Measurements from ENCODE around the gene CCDC121.
"Not testable (repeated sequence)": the region's sequence is repeated elsewhere in the genome, so short reads cannot be mapped to it uniquely, and the experiment has no call there.

The CCDC121 gene

DNA sequence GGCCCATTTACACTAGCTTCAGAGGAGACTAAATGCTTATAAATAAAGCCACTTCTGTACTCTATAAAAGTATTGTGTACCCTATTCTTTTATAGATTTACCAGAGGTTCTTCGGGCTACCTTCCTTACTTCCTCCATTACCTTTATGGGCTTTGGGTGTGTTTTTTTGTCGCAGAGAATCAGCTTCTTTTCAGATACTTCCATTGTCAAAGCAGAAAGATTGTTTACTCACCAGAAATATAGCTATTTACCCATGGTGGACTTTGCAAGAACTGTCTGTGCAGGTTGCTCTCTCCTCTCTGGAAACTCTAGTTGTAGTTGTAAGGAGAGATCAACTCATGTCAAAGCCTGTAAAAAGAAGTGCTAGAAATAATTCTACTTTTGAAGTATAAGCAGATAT, 14.8 kb downstream of the CCDC121 start:
- no peaks in the 10 kb centered on the region for H3K9me3 ChIP-seq (ENCODE audit: insufficient read depth, low read length)
- no peaks in the 10 kb centered on the region; the same call in 1 of the 2 replicates for H3K79me2 ChIP-seq (ENCODE audit: insufficient read depth, low read length)
- no peaks in the 10 kb centered on the region for H3K27me3 ChIP-seq (ENCODE audit: low read length)
- no peak overlapping the region for H3K27ac ChIP-seq (ENCODE audit: low read depth, low read length)
- no peak overlapping the region for H3K4me3 ChIP-seq (ENCODE audit: insufficient read depth, low read length, poor library complexity, severe bottlenecking)
- no peaks in the 10 kb centered on the region for H4K20me1 ChIP-seq (ENCODE audit: low read depth, low read length)
- H3K4me2 ChIP-seq (ENCODE audit: low read depth, low read length, poor library complexity, severe bottlenecking), result no peak overlapping the region
- peaks cover 40% of the 10 kb centered on the region for H3K36me3 ChIP-seq (ENCODE audit: low read length)
- H3K9ac ChIP-seq (ENCODE audit: low read length), result no peak overlapping the region
- TF ChIP-seq, protein P1, sequence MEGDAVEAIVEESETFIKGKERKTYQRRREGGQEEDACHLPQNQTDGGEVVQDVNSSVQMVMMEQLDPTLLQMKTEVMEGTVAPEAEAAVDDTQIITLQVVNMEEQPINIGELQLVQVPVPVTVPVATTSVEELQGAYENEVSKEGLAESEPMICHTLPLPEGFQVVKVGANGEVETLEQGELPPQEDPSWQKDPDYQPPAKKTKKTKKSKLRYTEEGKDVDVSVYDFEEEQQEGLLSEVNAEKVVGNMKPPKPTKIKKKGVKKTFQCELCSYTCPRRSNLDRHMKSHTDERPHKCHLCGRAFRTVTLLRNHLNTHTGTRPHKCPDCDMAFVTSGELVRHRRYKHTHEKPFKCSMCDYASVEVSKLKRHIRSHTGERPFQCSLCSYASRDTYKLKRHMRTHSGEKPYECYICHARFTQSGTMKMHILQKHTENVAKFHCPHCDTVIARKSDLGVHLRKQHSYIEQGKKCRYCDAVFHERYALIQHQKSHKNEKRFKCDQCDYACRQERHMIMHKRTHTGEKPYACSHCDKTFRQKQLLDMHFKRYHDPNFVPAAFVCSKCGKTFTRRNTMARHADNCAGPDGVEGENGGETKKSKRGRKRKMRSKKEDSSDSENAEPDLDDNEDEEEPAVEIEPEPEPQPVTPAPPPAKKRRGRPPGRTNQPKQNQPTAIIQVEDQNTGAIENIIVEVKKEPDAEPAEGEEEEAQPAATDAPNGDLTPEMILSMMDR (IDR thresholded peaks at IDR 0.05; ENCODE audit: insufficient read depth, low read length, poor library complexity, severe bottlenecking), result no peak
- no peak for TF ChIP-seq EZH2phosphoT487 (conservative IDR thresholded peaks at IDR 0.05; ENCODE audit: low read length)
- no peaks in the 10 kb centered on the region for H3K9me2 ChIP-seq (replicated peaks; ENCODE audit: insufficient read depth, low read length)
- H2AFZ ChIP-seq (ENCODE audit: low read depth, low read length, severe bottlenecking), result no peak overlapping the region
- H3F3A ChIP-seq (ENCODE audit: insufficient read depth), result 0 out of 2 replicates have a peak, but pooled peaks cover 4% of the 10 kb centered on the region

GRCh38 chr2:27606611-27607010, 22.2 kb downstream of the CCDC121 start:
- H3K36me3 ChIP-seq (ENCODE audit: low read length), result peaks cover 11% of the 10 kb centered on the region; the same call in 1 of the 2 replicates
- no peaks in the 10 kb centered on the region for H3K9me2 ChIP-seq (replicated peaks; ENCODE audit: insufficient read depth, low read length)
- no peaks in the 10 kb centered on the region for H3K27me3 ChIP-seq (ENCODE audit: low read length)
- TF ChIP-seq EZH2phosphoT487 (conservative IDR thresholded peaks at IDR 0.05; ENCODE audit: low read length), result no peak
- TF ChIP-seq, protein P1 (IDR thresholded peaks at IDR 0.05; ENCODE audit: insufficient read depth, low read length, poor library complexity, severe bottlenecking), result no peak
- no peak overlapping the region for H3K9ac ChIP-seq (ENCODE audit: low read length)
- no peak overlapping the region for H2AFZ ChIP-seq (ENCODE audit: low read depth, low read length, severe bottlenecking)
- H3K79me2 ChIP-seq (ENCODE audit: insufficient read depth, low read length), result peaks cover 5% of the 10 kb centered on the region; the same call in 1 of the 2 replicates
- no peaks in the 10 kb centered on the region for H3K9me3 ChIP-seq (ENCODE audit: insufficient read depth, low read length)
- H3F3A ChIP-seq (ENCODE audit: insufficient read depth), result no peaks in the 10 kb centered on the region
- H3K4me3 ChIP-seq (ENCODE audit: insufficient read depth, low read length, poor library complexity, severe bottlenecking), result no peak overlapping the region
- no peak overlapping the region for H3K27ac ChIP-seq (ENCODE audit: low read depth, low read length)
- no peaks in the 10 kb centered on the region for H4K20me1 ChIP-seq (ENCODE audit: low read depth, low read length)
- no peak overlapping the region for H3K4me2 ChIP-seq (ENCODE audit: low read depth, low read length, poor library complexity, severe bottlenecking)

- Histone ChIP-seq H3K9me2 (replicated peaks; ENCODE audit: insufficient read depth, low read length) (no peaks in the 10 kb centered on the region), H3K27me3 (ENCODE audit: low read length) (no peaks in the 10 kb centered on the region), H3K4me3 (ENCODE audit: insufficient read depth, low read length, poor library complexity, severe bottlenecking) (no peak overlapping the region), H3K36me3 (ENCODE audit: low read length) (peaks cover 3% of the 10 kb centered on the region; the same call in 1 of the 2 replicates), H3K27ac (ENCODE audit: low read depth, low read length) (no peak overlapping the region), H2AFZ (ENCODE audit: low read depth, low read length, severe bottlenecking) (no peak overlapping the region), H3K4me2 (ENCODE audit: low read depth, low read length, poor library complexity, severe bottlenecking) (no peak overlapping the region), H3F3A (ENCODE audit: insufficient read depth) (no peaks in the 10 kb centered on the region), H3K9ac (ENCODE audit: low read length) (no peak overlapping the region), H3K79me2 (ENCODE audit: insufficient read depth, low read length) (peaks cover 70% of the 10 kb centered on the region), H3K9me3 (ENCODE audit: insufficient read depth, low read length) (peaks cover 6% of the 10 kb centered on the region; the same call in 1 of the 2 replicates), H4K20me1 (ENCODE audit: low read depth, low read length) (no peaks in the 10 kb centered on the region)
- TF ChIP-seq, protein P1 (IDR thresholded peaks at IDR 0.05; ENCODE audit: insufficient read depth, low read length, poor library complexity, severe bottlenecking), result no peak
- no peak for TF ChIP-seq EZH2phosphoT487 (conservative IDR thresholded peaks at IDR 0.05; ENCODE audit: low read length)
Measured at GRCh38 chr2:27596627-27597026, 32.2 kb downstream of the CCDC121 start.

DNA sequence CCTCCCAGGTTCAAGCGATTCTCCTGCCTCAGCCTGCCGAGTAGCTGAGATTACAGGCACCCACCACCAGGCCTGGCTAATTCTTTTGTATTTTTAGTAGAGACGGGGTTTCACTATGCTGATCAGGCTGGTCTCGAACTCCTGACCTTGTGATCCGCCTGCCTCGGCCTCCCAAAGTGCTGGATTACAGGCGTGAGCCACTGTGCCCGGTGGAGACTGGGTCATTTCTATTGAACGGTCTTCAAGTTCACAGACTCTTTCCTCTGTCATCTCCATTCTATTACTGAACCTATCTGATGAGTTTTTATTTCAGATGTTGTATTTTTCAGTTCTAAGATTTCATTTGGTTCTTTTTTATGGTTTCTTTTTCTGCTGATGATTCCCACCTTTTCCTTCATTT, 33.4 kb downstream of the CCDC121 start:
- not testable (repeated sequence) for H4K20me1 ChIP-seq (ENCODE audit: low read depth, low read length); H3K9me2 ChIP-seq (replicated peaks; ENCODE audit: insufficient read depth, low read length); H3K4me2 ChIP-seq (ENCODE audit: low read depth, low read length, poor library complexity, severe bottlenecking); H3K4me3 ChIP-seq (ENCODE audit: insufficient read depth, low read length, poor library complexity, severe bottlenecking); H3F3A ChIP-seq (ENCODE audit: insufficient read depth); H2AFZ ChIP-seq (ENCODE audit: low read depth, low read length, severe bottlenecking); H3K27ac ChIP-seq (ENCODE audit: low read depth, low read length); H3K9me3 ChIP-seq (ENCODE audit: insufficient read depth, low read length); H3K27me3 ChIP-seq (ENCODE audit: low read length); H3K9ac ChIP-seq (ENCODE audit: low read length); H3K36me3 ChIP-seq (ENCODE audit: low read length)
- H3K79me2 ChIP-seq (ENCODE audit: insufficient read depth, low read length), result peaks cover 82% of the 10 kb centered on the region

DNA sequence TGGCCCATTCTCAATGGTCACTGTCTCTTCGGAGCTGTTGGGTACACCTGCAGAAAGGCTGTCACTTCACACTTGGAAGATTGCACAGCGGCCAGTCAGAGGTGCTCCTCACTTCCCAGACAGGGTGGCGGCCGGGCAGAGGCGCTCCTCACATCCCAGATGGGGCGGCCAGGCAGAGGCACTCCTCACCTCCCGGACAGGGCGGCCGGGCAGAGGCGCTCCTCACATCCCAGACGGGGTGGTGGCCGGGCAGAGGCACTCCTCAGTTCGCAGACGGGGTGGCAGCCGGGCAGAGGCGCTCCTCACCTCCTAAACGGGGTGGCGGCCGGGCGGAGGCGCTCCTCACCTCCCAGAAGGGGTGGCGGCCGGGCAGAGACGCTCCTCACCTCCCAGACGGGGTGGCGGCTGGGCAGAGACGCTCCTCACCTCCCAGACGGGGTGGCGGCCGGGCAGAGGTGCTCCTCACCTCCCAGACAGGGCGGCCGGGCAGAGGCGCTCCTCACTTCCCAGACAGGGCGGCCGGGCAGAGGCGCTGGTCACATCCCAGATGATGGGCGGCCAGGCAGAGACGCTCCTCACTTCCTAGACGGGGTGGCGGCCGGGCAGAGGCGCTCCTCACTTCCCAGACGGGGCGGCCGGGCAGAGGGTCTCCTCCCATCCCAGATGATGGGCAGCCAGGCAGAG, 34.6 kb downstream of the CCDC121 start:
- H3K9me3 ChIP-seq (ENCODE audit: insufficient read depth, low read length); H3K9me2 ChIP-seq (replicated peaks; ENCODE audit: insufficient read depth, low read length); H3K27me3 ChIP-seq (ENCODE audit: low read length); H3K9ac ChIP-seq (ENCODE audit: low read length); H3F3A ChIP-seq (ENCODE audit: insufficient read depth); H3K4me2 ChIP-seq (ENCODE audit: low read depth, low read length, poor library complexity, severe bottlenecking); H2AFZ ChIP-seq (ENCODE audit: low read depth, low read length, severe bottlenecking); H3K4me3 ChIP-seq (ENCODE audit: insufficient read depth, low read length, poor library complexity, severe bottlenecking); H3K27ac ChIP-seq (ENCODE audit: low read depth, low read length); H4K20me1 ChIP-seq (ENCODE audit: low read depth, low read length): not testable (repeated sequence)
- Histone ChIP-seq H3K36me3 (ENCODE audit: low read length) (peaks cover 15% of the 10 kb centered on the region; the same call in 1 of the 2 replicates), H3K79me2 (ENCODE audit: insufficient read depth, low read length) (peaks cover 95% of the 10 kb centered on the region)

Measured in SU-DHL-6 (cell line).